Medulla oblongata (tissue), 1 donor: ENCODE measurements around the gene HEBP2.
"Not testable (repeated sequence)": the region's sequence is repeated elsewhere in the genome, so short reads cannot be mapped to it uniquely, and the experiment has no call there.

Experiments
- DNase-seq: peaks from one replicate; pipeline ENCODE4 v3.0.0-alpha.2; 2015; ENCODE audit errors: extremely low spot score

Gene HEBP2

GRCh38 chr6:138403801-138404665 lies at the start of gene HEBP2:
TSS of gene HEBP2 (plus strand) at chr6:138404223. CDS start at chr6:138404496, 273 bp downstream.
- peak; percentile 83 for DNase-seq

- no peak for DNase-seq
These were observed 46.1 kb upstream of the HEBP2 start for GRCh38 chr6:138357928-138358327.

GRCh38 chr6:138368684-138369083 lies 35.3 kb upstream of the HEBP2 start:
- not testable (repeated sequence) for DNase-seq

GRCh38 chr6:138370631-138371451 lies 33.2 kb upstream of the HEBP2 start:
- DNase-seq: no peak

GRCh38 chr6:138371452-138371711 lies 32.6 kb upstream of the HEBP2 start:
- DNase-seq: no peak

GRCh38 chr6:138371720-138372119 lies 32.3 kb upstream of the HEBP2 start:
- no peak for DNase-seq

- DNase-seq: no peak
These were observed 31.1 kb upstream of the HEBP2 start for GRCh38 chr6:138372711-138373463.

GRCh38 chr6:138374230-138374629 lies 29.8 kb upstream of the HEBP2 start:
- DNase-seq: no peak

GRCh38 chr6:138374815-138375214 lies 29.2 kb upstream of the HEBP2 start:
- no peak for DNase-seq

- DNase-seq: no peak
These were observed 27.0 kb upstream of the HEBP2 start for GRCh38 chr6:138377042-138377441.

- no peak for DNase-seq
These were observed 26.2 kb upstream of the HEBP2 start, which contains the start of gene SMIM28 for GRCh38 chr6:138377844-138378243. TSS of gene SMIM28 (plus strand) at chr6:138377905. CDS start at chr6:138378073, 168 bp downstream.

GRCh38 chr6:138378463-138378862 lies 25.6 kb upstream of the HEBP2 start:
- no peak for DNase-seq

GRCh38 chr6:138382498-138383265 lies 21.3 kb upstream of the HEBP2 start:
- no peak for DNase-seq

GRCh38 chr6:138383776-138384175 lies 20.2 kb upstream of the HEBP2 start:
- DNase-seq: no peak

GRCh38 chr6:138386897-138387296 lies 17.1 kb upstream of the HEBP2 start:
- DNase-seq: no peak

- no peak for DNase-seq
These were observed 16.2 kb upstream of the HEBP2 start for GRCh38 chr6:138387577-138388368.

- no peak for DNase-seq
These were observed 14.5 kb upstream of the HEBP2 start for GRCh38 chr6:138389551-138389950.

- DNase-seq: no peak
These were observed 9.9 kb upstream of the HEBP2 start for GRCh38 chr6:138393871-138394783.

GRCh38 chr6:138396709-138397108 lies 7.3 kb upstream of the HEBP2 start:
- no peak for DNase-seq
